ENCODE measurements around the gene CNFN.

The CNFN gene

GRCh38 chr19:42370626-42371175 is 19.4 kb downstream of the CNFN start:
- DNase-seq = no peak

- no peak for DNase-seq
Observed at GRCh38 chr19:42370068-42370520, 20.0 kb downstream of the CNFN start.

DNA sequence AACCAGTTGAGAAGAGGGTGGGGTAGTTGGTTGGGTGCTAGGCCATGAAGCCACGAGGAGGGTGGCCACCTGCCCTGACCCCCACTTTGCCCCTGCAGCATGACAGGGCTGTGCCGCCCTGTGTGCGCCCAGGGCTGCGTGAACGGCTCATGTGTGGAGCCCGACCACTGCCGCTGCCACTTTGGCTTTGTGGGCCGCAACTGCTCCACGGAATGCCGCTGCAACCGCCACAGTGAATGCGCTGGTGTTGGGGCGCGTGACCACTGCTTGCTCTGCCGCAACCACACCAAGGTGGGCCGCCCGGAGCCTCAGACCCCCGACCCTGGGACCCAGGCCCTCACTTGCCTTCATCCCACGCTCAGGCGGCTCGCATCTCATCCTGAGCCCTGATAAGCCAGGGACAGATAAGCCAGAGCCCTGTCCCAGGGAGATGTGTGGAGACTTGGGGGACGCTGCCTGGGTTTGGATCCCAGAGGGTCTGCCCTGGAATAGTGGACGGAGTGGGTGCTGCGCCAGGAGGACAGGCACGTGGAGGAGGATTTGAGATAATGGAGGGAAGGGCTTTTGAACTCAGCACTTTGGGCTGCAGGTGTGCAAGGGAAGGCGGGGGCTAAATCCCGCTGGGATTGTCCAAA is 20.5 kb downstream of the CNFN start:
- no peak for DNase-seq

DNA sequence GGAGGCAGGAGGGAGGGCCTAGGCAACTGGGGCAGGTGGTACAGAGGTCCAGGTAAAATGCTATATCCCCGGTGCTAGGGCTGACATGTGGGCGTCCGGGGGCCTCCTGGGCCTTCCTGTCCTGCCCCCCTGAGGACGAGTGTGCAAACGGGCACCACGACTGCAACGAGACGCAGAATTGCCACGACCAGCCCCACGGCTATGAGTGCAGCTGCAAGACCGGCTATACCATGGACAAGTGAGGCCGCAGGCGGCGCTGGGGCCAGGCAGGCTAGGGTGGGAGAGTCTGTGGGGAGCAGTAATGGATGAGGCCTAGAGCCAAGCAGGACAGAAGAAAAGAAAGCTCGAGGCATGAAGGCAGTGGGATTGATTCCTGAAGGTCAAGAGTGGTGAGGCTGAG is 21.3 kb downstream of the CNFN start:
- no peak for DNase-seq

DNA sequence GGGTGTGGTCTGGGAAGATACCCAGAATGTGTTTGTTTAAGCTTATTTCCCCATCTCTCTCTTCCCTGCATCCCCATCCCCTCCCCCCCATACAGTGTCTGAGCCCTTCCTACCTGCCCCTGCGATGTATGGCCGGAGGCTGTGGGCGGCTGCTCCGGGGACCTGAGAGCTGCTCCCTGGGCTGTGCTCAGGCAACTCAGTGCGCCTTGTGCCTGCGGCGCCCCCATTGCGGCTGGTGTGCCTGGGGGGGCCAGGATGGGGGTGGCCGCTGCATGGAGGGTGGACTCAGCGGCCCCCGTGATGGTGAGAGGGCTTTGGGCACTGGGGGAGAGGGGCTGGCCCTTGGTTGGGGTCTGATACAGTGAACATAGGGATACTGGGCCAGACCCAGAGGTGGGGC is 21.7 kb downstream of the CNFN start:
- no peak for DNase-seq

GRCh38 chr19:42367929-42368328 is 22.2 kb downstream of the CNFN start:
- no peak for DNase-seq

DNA sequence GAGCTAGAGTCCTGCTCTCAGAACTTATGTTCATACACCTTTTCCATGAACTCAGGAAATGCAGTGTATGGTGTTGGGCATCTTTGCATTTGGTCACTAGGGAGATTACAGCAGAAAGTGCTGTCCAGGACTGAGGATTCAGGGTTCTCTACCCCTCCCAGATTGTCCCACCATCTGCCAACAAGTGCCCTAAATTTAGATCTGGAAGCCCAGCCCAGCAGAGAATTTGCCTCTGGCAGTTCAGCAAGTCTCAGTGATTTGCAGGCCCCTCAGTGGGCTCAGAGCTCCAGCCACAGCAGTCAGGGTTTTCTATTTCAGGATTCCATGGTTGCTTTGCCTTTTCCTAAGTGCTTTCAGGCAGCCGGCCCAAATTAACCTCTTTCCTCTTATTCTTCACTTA is 23.4 kb downstream of the CNFN start:
- no peak for DNase-seq

DNA sequence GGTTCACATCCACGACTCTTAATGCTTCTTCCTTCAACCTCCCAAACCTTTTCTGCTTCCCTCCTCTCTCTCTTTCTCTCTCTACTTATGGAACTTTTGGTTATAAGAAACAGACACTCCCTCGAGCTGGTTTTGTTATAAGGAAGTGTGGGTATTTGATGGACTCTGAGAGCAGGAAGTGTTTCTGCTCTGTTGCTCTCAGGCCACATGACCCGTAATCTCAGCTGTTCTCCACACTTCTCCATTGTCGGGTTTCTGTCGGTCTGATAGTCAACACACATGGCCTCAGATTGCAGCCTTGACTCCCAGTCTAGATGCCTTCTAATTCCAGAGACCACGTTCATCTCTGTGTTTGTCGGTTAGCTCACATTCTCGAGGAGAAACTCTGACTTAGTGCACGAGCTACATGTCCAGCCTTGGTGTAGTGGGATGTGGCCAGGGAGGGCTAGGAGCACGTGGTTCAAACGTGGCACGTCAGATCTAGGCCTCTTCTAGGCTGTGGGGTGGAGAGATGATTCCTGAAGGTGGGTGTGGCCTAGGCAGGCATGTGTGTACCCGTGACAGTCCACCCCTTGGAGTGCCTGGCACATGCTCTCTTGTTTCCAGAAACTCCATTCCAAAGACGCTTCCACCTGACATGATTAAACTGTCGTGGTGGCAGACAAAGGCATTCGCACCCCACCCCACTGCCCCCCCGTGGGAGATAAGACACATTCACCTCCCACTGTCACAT is 26.3 kb downstream of the CNFN start:
- DNase-seq = no peak

- no peak for DNase-seq
Observed at GRCh38 chr19:42362891-42363440, 27.1 kb downstream of the CNFN start.

DNA sequence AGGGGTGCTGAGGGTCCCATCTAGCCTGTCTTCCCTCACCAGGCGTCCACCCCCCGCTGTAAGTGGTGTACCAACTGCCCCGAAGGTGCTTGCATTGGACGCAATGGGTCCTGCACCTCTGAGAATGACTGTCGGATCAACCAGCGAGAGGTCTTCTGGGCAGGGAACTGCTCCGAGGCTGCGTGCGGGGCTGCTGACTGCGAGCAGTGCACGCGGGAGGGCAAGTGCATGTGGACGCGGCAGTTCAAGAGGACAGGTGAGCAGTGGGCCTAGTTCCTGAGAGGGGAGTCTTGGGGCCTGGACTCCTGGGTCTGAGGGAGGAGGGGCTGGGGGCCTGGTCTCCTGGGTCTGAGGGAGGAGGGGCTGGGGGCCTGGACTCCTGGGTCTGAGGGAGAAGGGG is 27.8 kb downstream of the CNFN start:
- DNase-seq = no peak

GRCh38 chr19:42361545-42361910 is 28.6 kb downstream of the CNFN start:
- DNase-seq = no peak

GRCh38 chr19:42360787-42361544 is 29.1 kb downstream of the CNFN start:
- no peak for DNase-seq

DNA sequence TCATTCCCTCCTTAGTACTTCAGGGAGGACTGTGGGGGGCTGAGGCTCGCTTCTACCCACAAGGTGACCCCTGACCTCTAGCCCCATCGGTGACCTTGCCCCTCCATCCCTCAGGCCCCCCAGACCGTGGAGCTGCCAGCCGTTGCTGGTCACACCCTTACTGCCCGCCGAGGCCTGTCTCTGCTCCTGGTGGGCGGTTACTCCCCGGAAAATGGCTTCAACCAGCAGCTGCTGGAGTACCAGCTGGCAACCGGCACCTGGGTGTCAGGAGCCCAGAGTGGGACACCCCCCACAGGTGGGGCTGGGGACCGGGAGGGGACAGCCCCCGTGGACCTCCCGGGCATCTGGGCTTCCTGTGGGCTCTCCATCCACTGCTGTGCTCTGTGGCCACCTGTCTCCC is 32.8 kb downstream of the CNFN start:
- no peak for DNase-seq

- no peak for DNase-seq
Observed at GRCh38 chr19:42356686-42357085, 33.4 kb downstream of the CNFN start.

DNA sequence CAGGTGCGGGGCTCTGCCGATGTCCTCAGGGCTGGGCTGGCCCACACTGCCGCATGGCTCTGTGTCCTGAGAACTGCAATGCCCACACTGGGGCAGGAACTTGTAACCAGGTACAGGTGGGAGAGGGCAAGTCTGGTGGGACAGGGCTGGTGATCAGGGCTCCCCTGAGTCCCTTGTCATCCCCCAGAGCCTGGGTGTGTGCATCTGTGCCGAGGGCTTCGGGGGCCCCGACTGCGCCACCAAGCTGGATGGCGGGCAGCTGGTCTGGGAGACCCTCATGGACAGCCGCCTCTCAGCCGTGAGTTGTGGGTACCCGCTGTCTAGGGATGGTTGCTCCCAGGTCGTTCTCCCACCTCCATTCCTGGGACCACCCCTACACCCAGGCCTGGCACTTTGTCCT is 34.2 kb downstream of the CNFN start:
- no peak for DNase-seq

DNA sequence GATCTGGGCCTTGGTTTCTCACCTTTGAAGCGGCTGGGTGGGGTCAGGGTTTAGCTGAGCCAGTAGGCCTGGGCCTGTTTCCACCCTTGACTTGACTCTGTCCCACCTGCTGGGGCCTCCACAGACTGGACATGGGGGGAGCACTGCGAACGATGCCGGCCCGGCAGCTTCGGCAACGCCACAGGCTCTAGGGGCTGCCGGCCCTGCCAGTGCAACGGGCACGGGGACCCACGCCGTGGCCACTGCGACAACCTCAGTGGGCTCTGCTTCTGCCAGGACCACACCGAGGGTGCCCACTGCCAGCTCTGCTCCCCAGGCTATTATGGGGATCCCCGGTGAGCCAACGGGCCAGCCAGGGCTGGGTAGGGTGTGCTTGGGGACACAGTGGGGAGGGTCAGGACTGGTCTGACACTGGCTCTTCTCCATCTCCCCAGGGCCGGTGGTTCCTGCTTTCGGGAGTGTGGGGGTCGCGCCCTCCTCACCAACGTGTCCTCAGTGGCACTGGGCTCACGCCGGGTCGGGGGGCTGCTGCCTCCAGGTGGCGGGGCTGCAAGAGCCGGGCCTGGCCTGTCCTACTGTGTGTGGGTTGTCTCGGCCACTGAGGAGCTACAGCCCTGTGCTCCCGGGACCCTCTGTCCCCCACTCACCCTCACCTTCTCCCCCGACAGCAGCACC is 36.6 kb downstream of the CNFN start:
- no peak for DNase-seq

- no peak for DNase-seq
Observed at GRCh38 chr19:42352301-42353259, 37.5 kb downstream of the CNFN start.

DNA sequence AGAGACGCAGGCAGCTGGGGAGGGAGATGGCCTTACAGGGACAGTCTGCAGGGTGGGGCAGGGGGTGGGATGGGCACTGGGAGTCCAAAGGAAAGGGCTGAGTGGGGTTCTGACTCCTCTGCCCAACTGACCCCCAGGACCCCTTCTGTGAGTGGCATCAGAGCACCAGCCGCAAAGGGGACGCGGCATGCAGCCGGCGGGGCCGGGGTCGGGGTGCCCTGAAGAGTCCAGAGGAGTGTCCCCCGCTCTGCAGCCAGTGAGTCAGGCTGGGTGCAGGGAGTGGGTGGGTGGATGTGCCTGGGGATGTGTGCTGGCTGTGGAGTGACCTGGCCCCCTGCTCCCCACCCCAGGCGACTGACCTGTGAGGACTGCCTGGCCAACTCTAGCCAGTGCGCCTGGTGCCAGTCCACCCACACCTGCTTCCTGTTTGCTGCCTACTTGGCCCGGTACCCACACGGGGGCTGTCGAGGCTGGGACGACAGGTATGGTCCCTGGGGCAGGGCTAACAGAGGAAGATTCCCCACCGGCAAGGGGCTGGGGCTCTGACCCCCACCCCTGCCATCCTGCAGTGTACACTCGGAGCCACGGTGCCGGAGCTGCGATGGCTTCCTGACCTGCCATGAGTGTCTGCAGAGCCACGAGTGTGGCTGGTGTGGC is 38.9 kb downstream of the CNFN start:
- no peak for DNase-seq

DNA sequence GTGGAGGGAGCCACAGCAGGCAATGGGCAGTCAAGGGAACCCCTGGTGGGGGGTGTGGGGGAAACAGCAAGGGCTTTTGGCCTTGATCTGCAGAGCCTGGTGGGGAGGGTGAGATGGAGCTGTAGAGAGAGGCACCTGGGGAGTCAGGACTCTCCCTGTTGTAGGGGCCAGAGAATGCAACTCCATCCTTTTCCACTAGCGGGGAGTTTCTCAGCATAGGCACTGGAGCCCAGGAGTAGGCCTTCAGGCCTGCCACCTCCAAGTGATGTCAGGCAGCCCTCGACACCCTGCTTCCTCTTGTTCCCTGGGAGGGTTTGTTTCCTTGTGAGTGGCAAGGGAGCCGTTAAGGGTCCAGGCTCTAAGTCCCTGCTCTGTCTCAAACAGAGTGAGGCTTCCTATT is 39.7 kb downstream of the CNFN start:
- DNase-seq = no peak

- DNase-seq = no peak
Observed at GRCh38 chr19:42349378-42350107, 40.6 kb downstream of the CNFN start.
